HG03565 (cell line): Measurements from ENCODE around the gene NFIB.

Experiments
- ATAC-seq: cut with Tn5 transposase; IDR thresholded peaks from one replicate; pipeline ENCODE4 v1.9.1; 2021; ENCODE audit warnings: mild to moderate bottlenecking, moderate library complexity; ENCODE audit not compliant: unreplicated experiment

The NFIB gene

GRCh38 chr9:14052359-14052758 lies 261.6 kb downstream of the NFIB start:
- ATAC-seq: no peak

GRCh38 chr9:14051419-14051818 lies 262.5 kb downstream of the NFIB start:
- no peak for ATAC-seq

GRCh38 chr9:14043483-14043882 lies 270.5 kb downstream of the NFIB start:
- no peak for ATAC-seq

DNA sequence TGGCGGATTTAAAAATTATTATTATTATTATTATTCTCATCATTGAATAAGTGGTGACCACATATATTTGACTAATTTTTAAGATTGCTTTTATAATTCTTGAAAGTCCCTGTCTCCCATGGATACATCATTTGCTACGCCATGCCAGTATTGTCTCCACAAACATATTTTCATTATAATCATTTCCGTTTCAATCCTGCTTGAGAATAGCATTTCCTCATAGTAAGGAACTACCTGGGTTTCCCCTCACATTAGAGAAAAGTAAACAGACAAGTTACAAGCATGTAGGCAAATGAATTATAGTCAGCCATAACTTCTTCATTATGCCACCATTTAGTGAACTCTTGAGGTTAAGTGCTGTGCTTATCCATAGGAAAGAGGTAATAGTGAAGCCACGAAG lies 276.6 kb downstream of the NFIB start:
- ATAC-seq: no peak

GRCh38 chr9:14033067-14033466 lies 280.9 kb downstream of the NFIB start:
- no peak for ATAC-seq
